Pulmonary artery endothelial cell (primary cell): ENCODE data around the gene DTNA. TPM values are rescaled to one million over a fixed set of nuclear protein-coding genes. Genes with fewer than 3 reads are reported as not detected.
"Not testable (repeated sequence)": the region's sequence is repeated elsewhere in the genome, so short reads cannot be mapped to it uniquely, and the experiment has no call there.

Source experiments
- DNase-seq: peaks from one replicate; pipeline ENCODE4 v3.0.0-alpha.2; 2011; ENCODE audit warnings: low read depth, low spot score
- total RNA-seq: library from RNA; depleted of rRNA; stranded (reverse); fragments of >200 nt; gene quantifications from 2 replicates; pipeline ENCODE4 v1.2.3, GENCODE V29; 2014

Gene DTNA
- total RNA-seq, 1 donor from 2014 or later, result 10.0 TPM

DNA sequence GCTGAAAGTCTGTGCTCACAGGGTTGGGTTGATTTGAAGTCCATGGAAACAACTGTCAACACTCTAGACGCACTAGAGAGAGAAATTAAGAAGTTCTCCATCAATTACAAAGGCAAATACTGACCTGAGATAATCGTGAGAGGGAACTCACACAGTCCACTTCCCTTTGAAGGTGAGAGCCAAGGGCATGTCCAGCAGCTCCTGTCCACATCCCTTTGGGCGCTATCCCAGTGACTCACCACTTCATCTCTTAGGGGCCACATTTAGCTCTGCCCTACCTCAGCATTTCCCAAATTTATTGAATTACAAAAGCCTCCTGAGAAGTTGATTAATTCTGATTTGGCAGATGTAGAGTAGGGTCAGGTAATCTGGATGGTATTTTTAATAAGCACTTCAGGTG is 182.3 kb downstream of the DTNA start:
- no peak for DNase-seq

GRCh38 chr18:34893239-34893638 is 183.1 kb downstream of the DTNA start:
- DNase-seq, result no peak

- DNase-seq, result no peak
These were observed 191.2 kb downstream of the DTNA start for GRCh38 chr18:34901299-34901698.

- no peak for DNase-seq
These were observed 194.9 kb downstream of the DTNA start for GRCh38 chr18:34904994-34905393.

DNA sequence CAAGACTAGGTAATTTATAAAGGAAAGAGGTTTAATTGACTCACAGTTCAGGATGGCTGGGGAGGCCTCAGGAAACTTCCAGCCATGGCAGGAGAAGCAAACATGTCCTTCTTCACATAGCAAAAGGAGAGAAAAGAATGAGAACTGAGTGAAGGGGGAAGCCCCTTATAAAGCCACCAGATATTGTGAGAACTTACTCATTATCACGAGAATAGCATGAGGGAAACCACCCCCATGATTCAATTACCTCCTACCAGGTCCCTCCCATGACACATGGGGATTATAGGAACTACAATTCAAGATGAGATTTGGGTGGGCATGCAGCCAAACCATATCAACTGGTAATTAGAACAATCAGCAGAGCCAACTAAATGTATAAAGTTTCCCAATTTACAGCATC is 196.9 kb downstream of the DTNA start:
- DNase-seq, result not testable (repeated sequence)

- no peak for DNase-seq
These were observed 199.7 kb downstream of the DTNA start for GRCh38 chr18:34909637-34910364.

DNA sequence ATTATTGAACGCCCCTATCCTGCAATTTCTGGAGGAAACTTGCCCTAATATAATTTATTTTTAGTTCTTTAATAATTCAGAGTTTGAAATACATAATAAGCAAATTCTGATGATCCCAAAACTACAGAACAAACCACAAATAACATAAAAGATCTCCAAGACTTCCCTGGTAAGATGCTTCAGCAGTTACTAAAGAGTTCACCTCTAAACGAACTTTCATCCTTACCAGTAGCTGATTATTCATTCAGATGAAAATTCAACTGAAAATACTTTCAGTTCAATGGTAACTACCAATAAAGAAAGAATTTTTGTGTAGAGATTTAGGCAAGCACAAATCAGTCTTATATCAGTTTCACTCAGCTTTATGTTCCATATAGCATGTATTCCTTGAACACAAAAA is 201.0 kb downstream of the DTNA start:
- DNase-seq, result no peak

DNA sequence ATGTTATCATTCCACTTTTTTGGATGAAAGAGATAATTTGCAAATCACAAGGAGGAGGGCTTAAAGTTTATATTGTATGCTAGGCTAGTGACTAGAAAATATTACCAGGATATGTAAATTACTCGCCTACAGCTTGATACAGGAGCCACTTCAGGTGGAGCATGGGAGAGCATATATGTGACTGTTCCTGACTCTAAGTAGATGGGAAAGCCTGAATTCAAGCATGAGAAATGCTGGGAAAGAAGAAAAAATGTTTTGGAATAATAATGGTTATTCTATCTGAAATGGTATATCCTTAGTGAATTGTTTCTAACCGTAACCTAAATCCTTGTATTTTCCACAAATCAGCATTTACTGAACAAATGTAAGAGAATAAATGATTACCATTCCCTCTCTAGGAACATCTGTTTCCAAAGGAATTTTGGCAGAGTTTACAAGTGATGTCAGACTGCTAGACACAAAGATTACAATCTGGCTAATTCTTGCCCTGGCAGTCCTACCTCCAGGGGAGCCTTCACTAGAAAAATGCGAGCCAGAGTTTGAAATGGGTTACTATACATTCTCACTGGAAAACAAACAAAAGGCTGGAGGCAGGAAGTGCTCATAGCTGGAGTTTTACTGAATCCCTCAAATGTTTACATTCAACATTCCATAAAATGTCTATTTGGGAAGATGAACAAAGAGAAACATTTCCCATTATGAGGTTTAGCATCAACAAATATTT is 201.7 kb downstream of the DTNA start:
- DNase-seq, result peak; percentile 11

DNA sequence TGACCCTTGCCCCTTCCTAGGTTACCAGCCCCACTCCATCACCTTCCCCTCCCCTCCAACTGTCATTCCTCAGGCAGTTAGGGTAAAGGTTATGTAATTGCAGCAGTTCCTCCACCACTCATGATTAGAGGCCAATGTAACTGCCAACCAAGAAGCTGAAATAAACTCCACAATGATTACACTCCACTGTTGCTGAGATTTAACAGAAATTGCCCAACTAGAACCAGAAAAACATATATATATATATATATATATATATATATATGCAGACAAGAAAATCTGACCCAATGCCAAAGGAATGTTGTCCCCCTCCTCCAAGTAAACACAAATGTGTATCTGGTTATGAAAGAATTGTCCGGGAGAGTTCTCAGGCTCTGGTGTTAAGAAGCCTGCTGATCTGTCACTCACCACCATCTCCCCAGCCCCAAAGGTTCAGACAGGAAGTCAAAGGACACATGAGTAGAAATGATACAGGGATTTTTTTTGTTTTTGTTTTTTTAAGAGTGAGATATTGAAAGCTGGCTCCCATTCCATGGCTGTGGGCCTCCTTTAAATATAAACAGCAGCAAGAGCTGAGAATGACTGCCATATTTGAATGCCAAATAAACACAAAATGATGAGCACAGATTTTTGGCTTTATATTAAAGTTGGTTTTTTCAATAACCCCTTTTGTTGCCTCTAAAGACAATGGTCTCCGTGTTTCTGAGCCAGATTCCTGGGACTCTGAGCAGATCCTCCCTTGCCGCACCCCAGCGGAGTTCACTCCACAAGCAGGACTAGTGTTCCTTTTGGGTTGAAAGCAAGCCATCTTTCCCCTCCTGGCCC is 204.0 kb downstream of the DTNA start:
- no peak for DNase-seq

DNA sequence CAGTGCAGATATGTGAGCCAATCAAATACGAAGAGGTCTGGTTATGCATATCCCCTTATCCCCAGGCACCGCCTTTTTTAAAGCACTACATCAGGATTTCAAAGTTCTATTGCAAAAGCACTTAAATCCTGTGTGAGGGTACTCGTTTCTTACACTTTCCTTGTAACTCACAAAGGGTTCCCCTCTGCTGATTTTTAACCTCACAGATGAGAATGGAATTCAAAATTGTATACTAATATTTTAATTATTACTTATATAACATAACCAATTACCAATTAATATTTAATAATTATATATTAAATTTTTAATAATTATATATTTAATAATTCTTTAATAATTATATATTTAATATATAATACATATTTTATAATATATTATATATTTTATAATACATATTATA is 204.9 kb downstream of the DTNA start:
- no peak for DNase-seq

DNA sequence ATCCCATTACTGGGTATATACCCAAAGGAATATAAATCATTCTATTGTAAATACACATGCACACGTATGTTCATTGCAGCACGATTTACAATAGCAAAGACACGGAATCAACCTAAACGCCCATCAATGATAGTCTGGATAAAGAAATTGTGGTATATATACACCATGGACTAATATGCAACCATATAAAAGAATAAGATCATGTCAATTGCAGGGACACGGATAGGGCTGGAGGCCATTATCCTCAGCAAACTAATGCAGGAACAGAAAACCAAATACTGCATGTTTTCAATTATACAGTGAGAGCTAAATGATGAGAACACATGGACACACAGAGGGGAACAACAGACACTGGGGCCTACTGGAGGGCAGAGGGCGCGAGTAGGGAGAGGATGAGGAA is 206.4 kb downstream of the DTNA start:
- not testable (repeated sequence) for DNase-seq

GRCh38 chr18:34918856-34919255 is 208.8 kb downstream of the DTNA start:
- no peak for DNase-seq

DNA sequence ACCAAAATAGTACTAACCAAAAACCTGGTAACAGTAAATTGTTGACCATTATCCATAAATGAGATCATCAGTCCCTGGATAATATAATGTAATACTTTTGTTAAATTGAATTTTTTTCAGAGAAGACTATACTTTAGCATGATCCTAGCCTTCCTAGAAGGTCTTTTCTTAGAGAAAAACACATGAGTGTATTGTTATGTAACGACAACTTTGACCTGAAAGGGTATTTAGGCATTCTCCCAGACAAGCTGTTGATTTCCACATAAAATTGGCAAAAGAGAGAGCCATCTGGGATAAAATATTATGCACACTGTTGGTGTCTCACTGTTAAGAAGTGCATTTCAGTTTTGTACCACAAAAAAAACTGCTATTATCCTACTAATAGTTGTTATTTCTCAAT is 211.1 kb downstream of the DTNA start:
- no peak for DNase-seq

DNA sequence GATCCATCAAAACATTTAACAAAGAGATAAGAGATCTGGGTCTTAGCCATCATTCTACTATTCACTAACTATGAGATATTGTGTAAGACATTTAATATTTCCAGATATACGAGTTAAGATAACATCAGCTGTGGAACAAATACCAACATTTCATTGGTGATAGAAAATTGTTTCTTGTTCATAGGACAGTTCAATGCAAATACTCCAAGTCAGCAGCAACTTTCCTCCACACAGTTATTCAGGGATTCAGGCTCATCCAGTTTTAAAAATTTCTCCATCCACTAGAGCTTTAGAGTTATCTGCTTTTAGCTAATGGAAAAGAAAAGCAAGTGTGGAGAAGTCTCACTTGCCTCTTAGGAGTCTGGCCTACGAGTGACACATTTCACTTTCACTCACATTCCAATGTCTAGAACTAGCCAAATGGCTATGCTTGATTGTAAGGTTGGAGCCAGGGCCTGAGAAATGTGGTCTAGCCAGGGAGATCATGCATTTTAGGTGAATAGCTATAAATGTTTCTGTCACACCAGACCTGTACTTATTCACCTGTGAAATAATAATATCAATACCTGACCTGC is 211.8 kb downstream of the DTNA start:
- DNase-seq, result no peak

- DNase-seq, result not testable (repeated sequence)
These were observed 212.5 kb downstream of the DTNA start for GRCh38 chr18:34922594-34922993.

- DNase-seq, result no peak
These were observed 213.8 kb downstream of the DTNA start for GRCh38 chr18:34923911-34924310.

DNA sequence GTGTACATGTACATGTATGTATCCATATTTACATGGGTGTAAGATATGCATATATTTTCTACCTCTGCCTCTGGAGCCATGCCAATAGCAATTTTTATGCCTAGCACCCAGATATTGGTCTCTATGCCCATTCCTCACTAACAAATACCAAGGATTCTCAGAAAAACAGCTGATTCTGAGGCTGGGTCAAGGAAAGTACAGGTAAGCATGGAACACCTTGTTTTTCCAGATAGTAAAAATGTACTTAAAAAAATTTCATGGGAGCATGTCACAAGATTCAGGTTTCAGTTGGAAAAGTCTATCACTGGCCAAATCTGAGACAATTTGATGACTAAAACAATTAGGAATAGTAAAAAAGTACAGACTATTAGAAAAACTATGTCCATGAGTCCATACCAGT is 216.6 kb downstream of the DTNA start:
- no peak for DNase-seq

DNA sequence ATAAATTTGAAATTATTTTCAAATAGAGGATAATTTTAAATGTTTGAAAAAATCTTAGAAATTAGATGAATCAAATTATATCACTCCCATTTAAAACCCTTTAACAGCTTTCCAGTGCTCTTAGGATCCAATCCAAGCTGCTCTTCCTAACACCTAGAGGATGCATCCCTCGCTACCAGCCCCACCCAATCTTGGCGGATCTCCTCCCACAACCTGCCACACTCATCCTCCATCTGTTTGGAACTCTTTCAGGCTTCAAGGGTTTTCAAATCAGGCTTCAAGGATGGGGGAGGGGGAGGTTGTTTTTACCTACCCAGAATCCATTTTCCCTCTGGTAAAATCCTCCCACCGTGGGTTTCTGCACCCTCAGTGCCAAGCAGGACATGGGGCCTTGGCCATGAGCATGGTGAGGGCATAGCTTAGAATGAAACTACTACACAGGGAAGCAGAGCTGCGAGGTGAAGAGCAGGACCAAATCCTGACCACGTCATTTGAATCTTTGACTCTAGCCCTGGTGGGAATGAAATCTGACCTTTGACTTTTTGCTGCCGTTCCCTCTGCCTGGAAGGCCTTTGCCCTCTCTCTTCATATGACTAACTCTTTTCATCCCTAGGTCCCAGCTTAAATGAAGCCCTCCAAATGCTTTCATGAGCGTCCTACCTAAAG is 218.1 kb downstream of the DTNA start:
- no peak for DNase-seq

DNA sequence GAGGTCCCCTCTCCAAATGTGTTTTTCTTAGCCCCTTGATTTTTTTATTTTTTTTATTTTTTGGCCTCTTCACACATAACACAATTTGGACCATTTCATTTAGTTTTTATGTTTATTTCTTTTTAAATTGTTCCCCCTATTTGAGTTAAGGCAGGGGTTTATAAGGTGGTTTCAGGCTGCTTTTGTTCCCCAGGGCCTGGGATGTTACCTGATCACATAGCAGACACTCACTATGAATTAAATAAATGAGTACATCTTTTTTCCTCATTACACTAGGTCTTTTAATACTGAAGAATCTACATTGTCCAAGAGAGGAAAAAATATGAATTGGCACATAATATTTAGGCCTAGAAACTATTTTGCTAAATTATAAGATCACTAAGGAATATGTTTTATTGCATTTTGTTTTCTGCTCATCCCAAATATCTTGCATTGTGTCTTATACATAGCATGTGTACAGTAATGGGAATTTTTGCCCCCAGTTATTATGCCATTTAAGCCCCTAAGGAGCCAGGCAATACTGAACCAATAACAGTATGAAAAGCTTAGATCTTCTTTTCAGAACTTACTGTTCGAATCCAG is 218.7 kb downstream of the DTNA start:
- DNase-seq, result no peak

DNA sequence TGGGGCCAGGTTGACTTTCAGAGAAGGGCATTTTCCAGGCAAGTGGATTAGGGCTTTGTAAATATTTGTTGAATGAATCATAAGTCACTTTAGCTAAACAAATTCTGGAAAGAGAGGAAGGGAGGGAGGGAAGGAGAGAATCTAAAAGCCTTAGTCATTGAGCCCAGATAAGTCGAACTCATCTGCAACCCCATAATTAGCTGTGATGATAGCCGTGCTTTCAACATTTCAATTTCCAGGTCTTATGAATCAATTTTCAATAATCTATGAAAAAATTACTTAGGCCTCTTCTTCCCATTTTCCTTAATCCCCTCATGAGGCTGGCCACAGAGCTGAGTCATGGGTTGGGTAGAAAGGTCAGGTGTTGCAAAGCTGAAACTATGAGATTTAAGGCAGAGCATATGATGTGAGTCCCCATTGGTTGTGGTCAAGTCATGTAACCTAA is 219.3 kb downstream of the DTNA start:
- no peak for DNase-seq

- no peak for DNase-seq
These were observed 222.3 kb downstream of the DTNA start for GRCh38 chr18:34932363-34932762.
